NOMO-1 treated with dmso at 0.1 percent for 144 hours (cell line): ENCODE measurements around the gene DENND1B.

Experiments
- DNase-seq: peaks from one replicate; lab custom pipeline; 2025; ENCODE audit not compliant: unreplicated experiment; lab: John Stamatoyannopoulos, UW

Gene DENND1B

DNA sequence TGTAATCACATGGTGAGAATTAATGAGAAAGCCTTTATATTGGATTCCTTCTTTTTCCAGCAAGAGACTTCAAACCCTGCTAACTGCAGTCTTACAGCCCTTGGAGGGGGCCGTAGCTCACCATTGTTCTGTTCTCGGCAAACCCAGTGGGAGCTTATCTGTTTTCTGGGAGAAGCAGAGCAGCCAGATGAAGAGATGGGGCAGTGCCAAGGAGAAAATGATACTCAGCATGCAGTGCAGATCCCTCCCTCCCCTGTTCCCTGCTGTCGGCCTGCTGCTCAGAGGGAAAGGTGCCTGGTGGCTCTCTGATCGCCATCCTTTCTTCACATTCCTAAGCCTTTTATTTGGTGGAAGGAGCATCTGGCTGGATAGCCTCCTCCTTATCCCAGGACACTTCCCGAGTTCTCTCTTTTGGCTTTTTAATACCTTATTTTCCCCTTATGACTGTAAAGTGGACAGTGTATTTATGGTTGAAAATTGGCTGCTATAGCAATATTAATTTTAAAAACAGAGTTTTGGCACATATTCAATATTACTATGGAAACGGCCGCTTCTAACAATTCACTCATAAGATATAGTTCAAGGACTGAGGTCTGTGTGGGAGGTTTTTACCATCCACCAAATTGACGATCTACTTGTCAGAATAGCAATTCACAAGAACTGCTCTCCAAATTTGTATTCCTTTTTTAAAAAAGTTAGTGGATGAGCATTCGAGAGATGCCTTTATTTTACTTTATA is 303.9 kb downstream of the DENND1B start:
- no peak for DNase-seq

DNA sequence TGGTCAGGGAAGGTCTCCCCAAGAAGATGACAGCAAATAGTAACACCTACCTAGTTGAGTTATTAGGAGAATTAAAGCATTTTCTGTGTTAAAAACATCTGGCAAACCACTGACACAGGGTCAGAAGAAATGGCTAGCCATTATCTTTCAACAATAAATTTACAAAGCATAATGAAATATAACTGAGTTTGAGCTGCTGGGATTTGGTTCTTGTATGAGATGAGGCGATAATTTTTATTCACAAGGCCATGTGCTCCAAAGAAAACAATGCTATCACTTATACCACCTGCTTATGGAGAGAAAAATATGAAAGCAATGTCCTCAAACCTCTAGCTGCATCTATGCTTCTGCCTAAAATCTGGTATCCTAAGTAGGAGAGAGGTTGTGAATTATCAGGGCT is 304.9 kb downstream of the DENND1B start:
- no peak for DNase-seq

DNA sequence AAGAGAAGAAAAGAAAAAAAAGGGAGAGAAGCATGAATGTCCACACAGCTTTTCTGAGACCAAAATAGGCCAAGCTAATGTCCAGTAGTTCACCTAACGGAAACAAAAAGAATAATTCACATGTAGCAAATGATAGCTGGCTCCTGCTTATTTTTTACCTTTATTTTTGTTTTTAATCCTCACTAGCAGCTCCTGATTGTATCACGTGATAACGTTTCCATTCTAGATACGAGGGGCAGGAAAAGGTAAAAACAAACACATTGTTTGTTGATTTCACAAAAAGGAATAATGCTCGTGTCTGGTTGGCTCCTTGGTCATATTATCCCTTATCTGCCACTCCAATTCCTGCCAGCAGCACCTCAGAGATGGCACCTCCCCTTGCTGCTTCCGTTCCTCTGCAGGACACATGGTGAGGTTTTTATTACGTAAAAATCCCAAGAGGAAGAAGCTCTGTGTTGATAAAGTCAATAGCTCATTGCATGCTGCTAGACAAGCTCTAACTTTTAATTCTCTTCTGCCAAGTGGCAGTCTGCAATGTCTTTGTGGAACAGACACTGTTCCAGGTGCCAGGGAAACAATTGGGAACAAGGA is 305.6 kb downstream of the DENND1B start:
- no peak for DNase-seq

DNA sequence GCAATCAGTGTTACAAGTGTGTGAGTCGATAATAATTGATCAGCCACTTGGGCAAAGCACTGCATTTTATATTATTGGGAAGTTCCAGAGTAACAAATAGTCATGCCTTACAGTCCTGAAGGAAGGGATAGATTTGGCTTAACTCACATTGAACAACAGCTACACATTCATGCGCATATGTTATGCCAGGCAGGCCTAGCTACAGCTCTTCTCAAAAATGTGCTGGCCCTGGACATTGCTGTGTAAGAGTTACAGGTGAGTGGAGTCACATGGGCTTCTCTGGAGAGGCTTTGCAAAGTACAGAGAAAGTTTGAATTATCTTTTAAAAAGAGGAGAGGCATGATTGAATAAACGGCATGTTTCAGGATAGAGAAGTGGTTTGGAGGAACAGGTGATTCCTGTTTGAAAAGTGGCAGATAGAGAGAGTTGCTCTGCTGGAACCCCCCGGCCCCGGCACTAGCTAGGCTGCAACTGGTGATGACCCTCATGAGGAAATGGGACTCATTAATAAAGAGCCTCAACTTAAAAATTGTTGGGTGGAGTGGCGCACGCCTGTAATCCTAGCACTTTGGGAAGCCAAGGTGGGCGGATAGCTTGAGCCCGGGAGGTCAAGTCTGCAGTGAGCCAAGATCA is 306.6 kb downstream of the DENND1B start:
- no peak for DNase-seq

DNA sequence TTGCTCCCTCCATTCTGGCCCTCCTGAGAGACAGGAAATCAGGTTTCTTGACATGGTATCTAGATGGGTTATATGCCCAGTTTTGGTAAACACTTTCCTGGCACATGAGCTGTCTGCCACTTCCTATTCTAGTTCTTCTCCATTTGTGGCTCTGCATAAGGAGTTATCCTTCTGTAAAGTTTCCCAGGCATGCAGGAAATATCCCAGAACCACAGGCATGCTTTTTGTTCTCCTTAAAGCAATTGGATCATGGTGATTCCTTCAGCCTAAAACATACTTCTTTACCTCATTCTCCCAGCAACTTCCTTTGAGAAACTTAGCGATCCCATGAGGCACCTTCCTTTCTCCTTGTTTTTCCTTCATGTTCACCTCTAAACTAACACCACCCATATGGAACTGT is 307.4 kb downstream of the DENND1B start:
- DNase-seq: no peak

DNA sequence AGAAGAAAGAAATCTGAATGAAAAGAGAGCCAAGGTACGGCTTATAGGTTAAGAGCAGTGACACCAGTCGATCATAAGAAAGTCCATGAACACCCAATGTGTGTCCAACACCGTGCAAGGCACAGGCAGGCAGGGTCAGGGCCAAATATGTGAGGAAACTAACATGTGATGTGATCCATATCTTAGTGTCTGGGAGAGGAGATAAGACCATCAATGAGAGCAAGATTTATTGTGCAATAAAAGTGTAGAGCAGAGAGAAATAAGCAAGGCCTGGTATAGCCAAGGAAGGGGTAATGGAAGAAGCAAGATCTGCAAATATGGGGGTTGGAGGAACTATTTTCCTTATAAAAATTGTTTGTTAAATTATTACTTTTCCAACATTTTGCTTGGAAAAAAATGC is 308.5 kb downstream of the DENND1B start:
- DNase-seq: no peak

DNA sequence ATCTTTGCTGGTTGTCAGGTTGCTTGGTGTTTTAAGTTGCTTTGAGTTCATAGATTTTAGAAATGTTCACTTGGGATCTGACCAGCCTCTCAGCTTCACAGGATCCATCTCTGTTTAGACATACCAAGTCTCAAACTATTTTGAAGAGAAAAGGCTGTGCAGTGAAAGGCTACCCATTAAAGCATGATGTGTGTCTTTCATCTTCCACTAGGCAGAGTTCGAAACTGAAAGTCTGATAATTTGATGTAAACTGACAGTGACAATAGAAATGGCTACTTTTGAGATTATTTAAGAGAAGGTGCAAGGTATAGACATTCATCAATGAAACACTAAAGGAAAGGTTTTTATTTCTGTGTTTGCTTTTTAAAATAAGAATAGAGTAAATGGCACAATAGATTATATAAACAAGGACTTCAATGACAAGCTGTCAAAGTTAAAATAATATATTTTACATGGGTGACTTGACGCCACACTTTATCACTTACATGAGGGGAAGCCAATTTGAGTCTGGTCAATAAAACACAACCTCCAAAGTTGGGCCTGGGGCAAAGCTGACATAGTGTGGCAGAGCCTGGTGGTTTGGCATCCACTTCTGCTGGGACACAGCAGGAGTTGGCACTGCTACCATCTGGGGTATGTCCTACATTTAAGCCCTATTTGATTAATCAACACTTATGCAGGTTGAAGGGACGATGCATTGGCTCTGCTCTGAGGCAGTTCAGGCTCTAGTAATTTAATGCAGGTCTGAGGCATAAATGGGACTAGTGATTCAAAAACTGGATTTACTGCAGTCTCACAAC is 309.6 kb downstream of the DENND1B start:
- no peak for DNase-seq

DNA sequence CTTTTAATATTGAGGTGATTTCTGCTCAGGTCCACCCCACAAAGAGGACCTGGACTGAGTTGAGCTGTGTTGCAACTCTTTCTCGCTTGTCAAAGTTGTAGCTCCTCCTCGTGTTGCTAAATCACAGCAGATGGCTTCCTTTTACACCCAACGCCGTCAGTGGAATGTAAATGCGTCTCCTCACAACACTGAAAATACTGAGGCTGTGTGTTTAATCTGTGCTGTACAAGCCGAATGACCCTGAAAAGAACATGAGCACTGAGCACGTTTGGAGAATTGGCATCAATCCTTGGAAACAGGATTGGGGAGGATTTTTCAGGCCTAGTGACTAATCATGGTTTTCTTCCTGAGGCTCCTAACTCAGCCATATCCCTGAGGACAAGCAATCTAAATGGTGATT is 311.2 kb downstream of the DENND1B start:
- DNase-seq: peak; percentile 24

DNA sequence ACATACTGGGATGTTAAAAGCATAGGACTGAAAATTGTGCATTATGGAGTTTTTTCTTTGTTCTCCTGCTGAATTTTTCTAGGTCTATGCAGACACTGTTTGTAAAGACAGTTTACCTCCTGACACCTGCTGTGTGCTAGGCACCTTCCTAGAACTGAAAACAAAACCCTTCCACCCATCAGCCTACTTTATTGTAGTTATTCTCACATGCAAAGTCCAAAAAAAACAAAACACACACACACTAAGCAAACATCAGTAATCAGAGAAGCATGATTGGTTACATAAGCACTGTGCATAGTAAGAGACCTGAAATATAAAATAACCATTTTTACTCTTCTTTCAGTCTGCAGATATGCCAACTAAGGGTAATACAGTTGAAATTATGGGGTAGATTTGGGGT is 312.1 kb downstream of the DENND1B start:
- no peak for DNase-seq

DNA sequence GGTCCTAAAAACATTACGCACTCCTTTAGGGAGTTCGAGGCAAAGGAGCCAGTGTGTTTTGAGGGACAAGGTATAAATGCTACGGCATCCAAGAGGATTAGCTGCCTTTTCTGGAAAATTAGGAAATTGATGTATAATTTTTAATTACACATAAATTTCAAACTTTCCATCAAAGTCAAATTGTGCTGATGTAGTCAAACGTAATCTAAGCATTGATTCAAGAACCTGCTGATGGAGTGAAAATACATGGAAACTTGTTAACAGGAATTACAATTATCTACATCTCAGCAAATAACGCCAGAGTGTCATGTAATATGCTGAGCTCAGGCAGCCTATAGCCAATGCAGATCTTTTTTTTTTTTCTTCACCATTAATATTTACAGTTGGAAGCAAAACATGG is 312.7 kb downstream of the DENND1B start:
- no peak for DNase-seq
